Measurements from ENCODE around the gene CRACR2B.
A peak's percentile ranks its signal among the peaks of the same experiment; 100 is the strongest.

The CRACR2B gene

GRCh38 chr11:829847-830294 is 2.2 kb downstream of the CRACR2B start:
- H3K4me3 ChIP-seq (ENCODE audit: low read depth, low read length), result peak overlapping the region; percentile 30
- TF ChIP-seq CTCF (IDR thresholded peaks at IDR 0.05; ENCODE audit: low read depth, low read length, missing control alignments), result no peak
- DNase-seq (ENCODE audit: low read depth), result no peak

GRCh38 chr11:830295-831117 is 2.8 kb downstream of the CRACR2B start:
- no peak for DNase-seq (ENCODE audit: low read depth)

DNA sequence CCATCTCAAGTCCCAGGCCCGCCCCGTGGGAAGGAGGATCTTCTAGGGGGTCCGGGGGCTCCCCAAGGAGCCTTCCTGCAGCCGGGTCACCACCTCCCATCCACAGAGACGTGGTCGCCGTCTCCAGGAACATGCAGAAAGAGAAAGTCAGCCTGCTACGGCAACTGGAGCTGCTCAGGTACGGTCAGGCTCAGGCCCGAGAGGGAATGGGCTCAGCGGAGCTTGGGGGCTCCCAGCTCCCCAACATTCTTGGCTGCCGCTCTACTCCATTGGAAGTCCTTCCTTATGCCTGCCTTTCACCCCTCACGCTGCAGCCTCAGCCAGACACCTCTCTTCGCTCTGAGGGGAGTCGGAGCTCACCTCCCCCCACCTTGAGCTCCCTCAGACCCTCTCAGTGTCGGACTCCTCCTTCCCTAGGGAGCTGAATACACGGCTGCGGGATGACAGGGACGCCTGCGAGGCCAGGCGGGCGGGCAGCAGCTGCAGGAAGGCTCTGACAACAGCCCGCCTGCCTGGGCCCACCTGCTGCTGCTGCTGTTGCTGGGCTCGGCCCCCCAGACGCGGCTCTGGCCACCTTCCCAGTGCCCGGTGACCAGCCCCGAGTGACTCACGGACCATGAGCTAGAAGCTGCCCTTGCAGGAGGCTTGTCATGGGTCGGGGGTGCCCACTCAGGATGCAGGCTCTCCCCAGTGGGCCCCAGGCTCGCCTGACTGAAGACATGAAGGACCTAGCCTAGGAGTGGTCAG is 3.6 kb downstream of the CRACR2B start:
- DNase-seq (ENCODE audit: low read depth), result no peak
- no peak overlapping the region for H3K4me3 ChIP-seq (ENCODE audit: low read depth, low read length)
- TF ChIP-seq CTCF (IDR thresholded peaks at IDR 0.05; ENCODE audit: low read depth, low read length, missing control alignments), result no peak

More at GRCh38 chr11:830295-831117, 2.8 kb downstream of the CRACR2B start:
- peak overlapping the region; percentile 30 for H3K4me3 ChIP-seq (ENCODE audit: low read depth, low read length)
- TF ChIP-seq CTCF (IDR thresholded peaks at IDR 0.05; ENCODE audit: low read depth, low read length, missing control alignments), result no peak

DNA sequence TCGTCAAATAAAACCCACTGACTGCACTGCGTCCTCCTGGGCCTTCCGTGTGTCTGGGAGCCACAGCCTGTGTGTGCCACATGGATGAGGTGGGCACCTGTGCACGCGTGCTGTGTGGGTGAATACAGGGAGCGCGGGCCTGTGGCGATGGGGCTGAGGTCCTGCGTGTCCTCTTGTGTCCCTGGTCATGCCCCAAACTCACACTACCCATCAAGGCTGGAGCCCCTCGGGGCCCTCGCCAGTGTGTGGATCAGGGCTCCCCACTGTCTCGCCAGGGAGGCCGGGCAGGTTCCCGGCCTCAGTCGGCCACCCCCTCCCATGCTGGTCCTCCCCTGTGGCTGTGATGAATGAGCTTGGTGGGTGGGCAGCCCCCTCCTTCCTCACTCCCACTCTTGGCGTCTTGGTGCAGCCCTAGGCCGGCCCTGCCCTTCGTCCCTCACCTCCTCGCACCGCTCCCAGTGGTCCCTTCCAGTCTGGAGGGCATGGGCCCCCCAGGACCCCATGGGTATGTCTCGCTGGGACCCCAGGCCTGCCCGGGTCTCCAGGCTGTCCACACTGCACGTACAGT is 4.3 kb downstream of the CRACR2B start:
- no peak for DNase-seq (ENCODE audit: low read depth)
- TF ChIP-seq CTCF (IDR thresholded peaks at IDR 0.05; ENCODE audit: low read depth, low read length, missing control alignments), result no peak
- H3K4me3 ChIP-seq (ENCODE audit: low read depth, low read length), result peak overlapping the region; percentile 52

- DNase-seq (ENCODE audit: low read depth), result no peak
- peak within 1 kb of the TSS; percentile 75 for H3K4me3 ChIP-seq (ENCODE audit: low read depth, low read length)
- no peak for TF ChIP-seq CTCF (IDR thresholded peaks at IDR 0.05; ENCODE audit: low read depth, low read length, missing control alignments)
Observed at GRCh38 chr11:832529-833113, 4.9 kb downstream of the CRACR2B start, which contains the start of gene CD151. TSS of gene CD151 (plus strand) at chr11:832952. CDS start at chr11:836070, 3,118 bp downstream.

DNA sequence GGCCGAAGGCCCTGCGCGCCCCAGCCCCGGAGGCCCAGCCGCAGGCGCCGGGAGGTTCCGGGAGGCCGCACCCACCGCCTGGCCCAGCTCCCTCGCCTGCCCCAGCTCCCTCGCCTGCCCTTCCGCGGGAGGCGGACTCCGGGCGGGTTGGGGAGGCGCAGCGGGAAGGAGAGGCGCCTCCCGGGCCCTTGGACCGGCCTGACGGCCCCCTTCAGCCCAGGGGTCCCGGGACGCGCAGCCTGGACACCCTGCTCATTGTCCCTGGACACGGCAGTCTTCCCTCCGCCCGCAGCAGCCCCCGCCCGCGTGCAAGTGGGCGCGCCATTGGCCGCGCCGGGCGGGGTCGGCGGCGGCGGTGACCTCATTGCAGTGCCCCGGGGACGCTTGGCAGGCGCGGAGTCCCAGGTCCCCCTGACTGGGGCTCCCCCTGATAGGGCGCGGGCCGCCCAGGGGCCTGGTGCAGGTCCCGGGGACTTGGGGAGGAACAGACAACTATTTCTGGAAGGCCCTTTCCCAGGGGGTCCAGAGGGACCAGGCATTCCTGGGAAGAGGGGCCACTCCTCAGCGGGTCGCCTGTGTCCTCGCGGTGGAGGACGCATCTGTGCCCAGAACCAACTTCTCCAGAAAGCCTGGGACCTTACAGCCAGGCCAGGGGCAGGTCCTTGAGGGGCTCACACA is 5.5 kb downstream of the CRACR2B start:
- H3K4me3 ChIP-seq (ENCODE audit: low read depth, low read length), result peak overlapping the region; percentile 75
- no peak for TF ChIP-seq CTCF (IDR thresholded peaks at IDR 0.05; ENCODE audit: low read depth, low read length, missing control alignments)
- DNase-seq (ENCODE audit: low read depth), result no peak

Measured in GM12864 (cell line).